Pancreas (tissue), 10 donors: ENCODE measurements around the gene GALNT9. TPM values are rescaled to one million over a fixed set of nuclear protein-coding genes. Genes with fewer than 3 reads are reported as not detected.
A peak's percentile ranks its signal among the peaks of the same experiment; 100 is the strongest.

ENCODE experiments used
- ATAC-seq, 4 donors: fragments of 200-7000 bp; cut with Tn5 transposase; one replicate each; pipeline versions ENCODE4 v1.8.0 to v1.9.1; 2020; ENCODE audit warnings: mild to moderate bottlenecking in 4 of 4, moderate library complexity in 4 of 4
- DNase-seq, 6 donors: peaks; one replicate each; pipeline ENCODE4 v3.0.0-alpha.2; 2020
- FAIRE-seq: peaks from 2 replicates; lab custom pipeline; 2012; peaks lifted over from hg19 to GRCh38; lab: Jason Lieb, UNC
- H3K27ac ChIP-seq, 4 donors: fragments of 200-600 bp; sonication (generic); 1 replicate in 3 of 4; 2 replicates in 1 of 4; pipeline versions ENCODE4 v1.5.0 to v1.8.0; 2020
- H3K27me3 ChIP-seq, 4 donors: fragments of 200-600 bp; one replicate each; pipeline ENCODE4 v1.8.0; 2021
- H3K36me3 ChIP-seq, 3 donors: fragments of 200-600 bp; sonication (generic) in 1 of 3; one replicate each; pipeline versions ENCODE4 v1.5.0 to v1.8.0; 2020 to 2021
- H3K4me1 ChIP-seq, 3 donors: fragments of 200-600 bp; one replicate each; pipeline ENCODE4 v1.8.0; 2021
- H3K4me3 ChIP-seq, 4 donors: fragments of 200-600 bp; sonication (generic) in 2 of 4; one replicate each; pipeline versions ENCODE4 v1.5.0 to v1.8.0; 2020 to 2021
- H3K9me3 ChIP-seq, 4 donors: fragments of 200-600 bp; one replicate each; pipeline ENCODE4 v1.8.0; 2021
- WGBS, 2 donors: extraction: QIAGEN DNeasy Blood & Tissue Kit; methylation state at CpG; one replicate each; pipeline ENCODE4 v1.1.7; 2013; 5-methylcytosine and 5-hydroxymethylcytosine counted together
- intact Hi-C, 3 donors: fragments of 100-400 bp; cut with DNase I; formaldehyde crosslinking; loops; one replicate each; pipeline versions ENCODE4 v1.11.1 to v1.14.2; 2022
- polyA plus RNA-seq, 2 donors: library from polyadenylated mRNA; stranded (reverse); fragments of 200-250 nt; gene quantifications; one replicate each; pipeline ENCODE4 v1.2.3, GENCODE V29; 2013
- total RNA-seq, 6 donors: library from RNA; stranded (reverse); fragmentation: NEBNext Ultra II Directional in 4 of 6; extraction: Animal tissue kit (Norgen Biotek cat#: 25700) in 4 of 6; gene quantifications; one replicate each; pipeline versions ENCODE4 v1.2.1 to v1.2.4, GENCODE V29; 2021 to 2023
- TF ChIP-seq, protein P1 (sequence below), 4 donors: fragments of 200-600 bp; sonication (generic) in 3 of 4; IDR thresholded peaks; one replicate each; pipeline versions ENCODE4 v1.5.0 to v1.8.0; 2021; ENCODE audit warnings: antibody characterized with exemption in 4 of 4
- donor health status: healthy with polysubstance abuse.
- donor health status: DM: no; HTN: no; CAD: no; lungs with moderate emphysema.
- donor health status: DM: no; HTN: no; CAD: no.
- donor health status: control.
- donor health status: control.
- donor health status: Bipolar disorder and iron deficiency.
- donor health status: DM: yes; HTN: yes; CAD: no.
- donor health status: DM: no; HTN: no; CAD: no.
- donor health status: DM: no; HTN: no; CAD: no.
- donor health status: DM: yes; HTN: yes; CAD: no.

Gene GALNT9
- total and polyA plus RNA-seq, 8 donors, result 0.09 to 0.46 (median 0.25) TPM; not detected in 5

DNA sequence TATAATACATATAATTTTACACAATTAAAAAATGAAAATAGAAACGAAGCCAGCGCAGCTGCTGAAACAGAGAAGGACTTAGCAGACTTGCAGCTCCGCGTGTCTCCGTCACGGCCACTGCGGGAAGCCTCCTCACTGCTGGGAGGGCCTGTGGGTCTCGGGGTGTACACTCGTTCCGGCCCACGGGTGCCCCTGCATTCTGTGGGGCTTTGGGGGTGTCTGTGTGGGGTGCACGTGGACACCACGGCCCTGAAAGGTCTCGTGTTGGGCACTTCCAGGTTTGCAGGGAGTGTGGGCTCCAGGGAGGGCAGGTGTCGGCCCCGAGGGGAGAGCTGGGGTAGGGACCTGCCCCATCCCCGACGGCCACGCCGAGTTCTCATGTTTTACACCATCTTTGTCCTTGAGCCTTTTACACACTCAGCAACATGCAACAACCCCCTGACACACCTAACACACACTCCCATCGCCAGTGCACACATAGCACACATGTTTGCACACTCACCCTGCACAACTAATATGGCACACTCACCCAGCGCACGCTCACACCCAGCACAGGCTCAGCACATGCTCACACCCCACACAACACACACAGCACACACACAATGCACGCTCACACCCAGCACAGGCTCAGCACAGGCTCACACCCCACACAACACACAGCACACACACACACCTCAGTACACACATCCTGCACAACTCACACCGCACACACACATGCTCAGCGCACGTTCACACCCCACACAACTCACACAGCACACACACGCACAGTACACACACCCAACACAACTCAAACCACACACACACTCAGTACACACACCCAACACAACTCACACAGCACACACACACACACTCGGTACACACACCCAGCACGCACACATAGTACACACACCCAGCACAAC lies 148.5 kb downstream of the GALNT9 start:
- intact Hi-C loops, result no loop called here
- TF ChIP-seq, protein P1, sequence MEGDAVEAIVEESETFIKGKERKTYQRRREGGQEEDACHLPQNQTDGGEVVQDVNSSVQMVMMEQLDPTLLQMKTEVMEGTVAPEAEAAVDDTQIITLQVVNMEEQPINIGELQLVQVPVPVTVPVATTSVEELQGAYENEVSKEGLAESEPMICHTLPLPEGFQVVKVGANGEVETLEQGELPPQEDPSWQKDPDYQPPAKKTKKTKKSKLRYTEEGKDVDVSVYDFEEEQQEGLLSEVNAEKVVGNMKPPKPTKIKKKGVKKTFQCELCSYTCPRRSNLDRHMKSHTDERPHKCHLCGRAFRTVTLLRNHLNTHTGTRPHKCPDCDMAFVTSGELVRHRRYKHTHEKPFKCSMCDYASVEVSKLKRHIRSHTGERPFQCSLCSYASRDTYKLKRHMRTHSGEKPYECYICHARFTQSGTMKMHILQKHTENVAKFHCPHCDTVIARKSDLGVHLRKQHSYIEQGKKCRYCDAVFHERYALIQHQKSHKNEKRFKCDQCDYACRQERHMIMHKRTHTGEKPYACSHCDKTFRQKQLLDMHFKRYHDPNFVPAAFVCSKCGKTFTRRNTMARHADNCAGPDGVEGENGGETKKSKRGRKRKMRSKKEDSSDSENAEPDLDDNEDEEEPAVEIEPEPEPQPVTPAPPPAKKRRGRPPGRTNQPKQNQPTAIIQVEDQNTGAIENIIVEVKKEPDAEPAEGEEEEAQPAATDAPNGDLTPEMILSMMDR (IDR thresholded peaks at IDR 0.05), result no peak
- no peak overlapping the region for H3K27ac ChIP-seq
- no peaks in the 10 kb centered on the region for H3K36me3 ChIP-seq
- no peak overlapping the region for H3K4me3 ChIP-seq
- ATAC-seq (no peak), DNase-seq (peak in 1 of 6 donors; percentile 54), FAIRE-seq (no peak)
- no peaks in the 10 kb centered on the region for H3K4me1 ChIP-seq
- H3K27me3 ChIP-seq, result peaks cover 0 to 15% (median 0%) of the 10 kb centered on the region in 4 donors
- no peaks in the 10 kb centered on the region for H3K9me3 ChIP-seq
- WGBS, 2 donors, result 68 to 80% methylated on average over 30 of the region's 30 CpGs

DNA sequence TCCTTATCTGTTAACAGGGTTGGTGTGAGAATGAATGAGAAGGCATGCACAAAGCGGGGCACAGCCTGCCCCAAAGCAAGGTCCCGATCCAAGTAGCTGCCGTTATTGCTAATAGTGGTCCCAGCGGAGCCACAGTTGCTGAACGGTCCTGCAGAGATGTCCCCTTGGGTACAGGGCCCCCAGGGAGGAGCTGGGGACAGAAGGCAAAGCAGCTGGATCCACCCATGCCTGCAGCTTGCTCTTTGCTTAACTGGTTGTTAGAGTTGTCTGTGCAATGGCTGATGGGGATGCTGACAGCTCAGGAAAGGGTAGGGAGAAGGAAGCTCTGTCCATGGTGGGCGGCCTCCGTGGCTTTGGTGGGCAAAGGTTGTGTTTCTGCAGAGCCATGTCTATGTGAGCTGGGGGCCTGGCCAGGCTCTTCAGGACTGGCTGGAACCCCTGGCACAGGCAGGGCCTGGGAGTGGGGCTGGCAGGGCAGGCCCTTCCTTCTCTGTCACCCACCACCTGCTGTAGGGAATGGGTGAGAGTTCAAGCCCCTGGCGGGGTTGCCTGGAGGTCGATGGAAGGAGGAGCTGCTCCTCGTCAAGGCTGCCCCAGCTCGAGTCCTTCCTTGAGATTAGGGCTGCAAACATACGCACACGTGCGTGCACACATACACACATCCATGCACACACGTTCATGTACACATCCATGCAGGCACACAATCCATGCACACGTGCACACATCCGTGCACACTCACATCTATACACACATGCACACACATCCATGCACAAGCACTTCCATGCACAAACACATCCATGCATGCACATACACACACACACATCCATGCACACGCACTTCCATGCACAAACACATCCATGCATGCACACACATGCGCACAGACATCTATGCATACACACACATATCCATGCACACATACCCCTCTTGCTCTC lies 149.7 kb downstream of the GALNT9 start:
- no peak for ATAC-seq
- no peaks in the 10 kb centered on the region for H3K36me3 ChIP-seq
- intact Hi-C loops, result no loop called here
- no peak for FAIRE-seq
- 69 to 78% methylated on average over 19 of the region's 19 CpGs for WGBS, 2 donors
- no peak overlapping the region for H3K4me3 ChIP-seq
- no peaks in the 10 kb centered on the region for H3K4me1 ChIP-seq
- TF ChIP-seq, protein P1 (IDR thresholded peaks at IDR 0.05), result no peak
- H3K9me3 ChIP-seq, result no peaks in the 10 kb centered on the region
- H3K27ac ChIP-seq, result no peak overlapping the region
- peak in 1 of 6 donors; percentile 7 for DNase-seq
- peaks cover 0 to 19% (median 0%) of the 10 kb centered on the region in 4 donors for H3K27me3 ChIP-seq

DNA sequence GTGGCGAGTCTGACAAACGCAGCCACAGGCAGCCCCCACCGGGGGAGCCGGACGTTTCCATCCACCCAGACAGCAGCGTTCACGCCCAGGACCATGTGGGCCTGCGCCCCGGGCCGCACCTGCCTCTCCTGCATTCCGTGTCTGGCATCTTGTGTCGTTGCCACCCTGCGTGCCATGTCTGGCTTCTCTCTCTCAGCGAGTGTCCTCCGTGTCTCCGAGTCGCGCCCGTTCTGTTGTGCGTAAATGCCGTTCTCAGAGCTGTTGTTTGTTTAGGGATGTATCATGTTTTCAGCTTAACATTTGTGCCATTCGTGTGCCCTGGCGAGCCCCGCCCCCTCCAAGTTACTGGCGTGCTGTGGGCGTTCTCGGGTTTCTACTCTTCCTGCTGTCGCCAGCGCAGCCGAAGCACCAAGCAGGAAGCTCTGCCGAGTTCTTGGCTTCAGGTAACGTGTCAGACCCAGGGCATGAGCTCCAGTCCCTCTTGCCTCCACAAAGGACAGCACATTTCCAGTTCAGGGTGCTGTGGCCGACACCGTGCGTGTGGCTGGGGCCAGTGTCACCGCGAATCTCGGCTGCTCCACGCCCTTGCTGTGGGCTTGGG lies 150.5 kb downstream of the GALNT9 start:
- ATAC-seq (no peak), FAIRE-seq (no peak), DNase-seq (peak in 1 of 6 donors; percentile 11)
- Histone ChIP-seq H3K4me1 (no peaks in the 10 kb centered on the region), H3K4me3 (no peak overlapping the region), H3K9me3 (no peaks in the 10 kb centered on the region), H3K27ac (no peak overlapping the region), H3K27me3 (peaks cover 0 to 19% (median 0%) of the 10 kb centered on the region in 4 donors), H3K36me3 (no peaks in the 10 kb centered on the region)
- WGBS, 2 donors, result 54% methylated on average over 39 of the region's 39 CpGs
- intact Hi-C loops, result no loop called here
- TF ChIP-seq, protein P1 (IDR thresholded peaks at IDR 0.05), result no peak

DNA sequence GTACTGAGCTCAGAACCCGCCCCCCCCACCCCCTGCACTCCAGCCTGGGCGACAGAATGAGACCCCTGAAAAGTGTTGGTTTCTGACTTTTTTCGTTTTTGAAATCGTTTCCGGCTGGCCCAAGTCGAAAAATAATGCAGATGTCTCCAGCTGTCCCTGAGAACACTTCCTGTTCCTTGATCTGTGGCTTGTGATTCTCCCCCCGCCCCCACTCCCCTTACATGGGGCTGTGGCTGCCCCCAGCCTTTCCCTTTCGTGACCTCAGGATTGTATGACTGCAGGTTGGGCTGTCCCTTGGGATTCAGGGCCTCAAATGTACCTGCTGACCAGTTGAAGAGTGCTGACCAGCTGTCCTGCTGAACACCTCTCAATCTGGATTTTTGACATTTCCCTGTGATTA lies 151.1 kb downstream of the GALNT9 start:
- Histone ChIP-seq H3K4me3 (no peak overlapping the region), H3K4me1 (no peaks in the 10 kb centered on the region), H3K9me3 (no peaks in the 10 kb centered on the region), H3K27ac (no peak overlapping the region), H3K27me3 (peaks cover 0 to 19% (median 0%) of the 10 kb centered on the region in 4 donors), H3K36me3 (no peaks in the 10 kb centered on the region)
- ATAC-seq, result no peak
- WGBS, 2 donors, result 33 to 38% methylated on average over 8 of the region's 8 CpGs
- no peak for FAIRE-seq
- intact Hi-C loops, result no loop called here
- no peak for DNase-seq
- TF ChIP-seq, protein P1 (IDR thresholded peaks at IDR 0.05), result no peak
